ENCODE data around the gene ATP7A.

ATP7A gene

GRCh38 chrX:77945910-77946545, 35.5 kb downstream of the ATP7A start:
- no peak for DNase-seq

- DNase-seq = no peak
Observed at GRCh38 chrX:77946571-77946970, 36.1 kb downstream of the ATP7A start.

GRCh38 chrX:77949840-77950239, 39.3 kb downstream of the ATP7A start:
- DNase-seq = no peak

- DNase-seq = no peak
Observed at GRCh38 chrX:77952173-77952572, 41.7 kb downstream of the ATP7A start.

- DNase-seq = no peak
Observed at GRCh38 chrX:77953302-77953701, 42.8 kb downstream of the ATP7A start.

GRCh38 chrX:77953708-77954107, 43.2 kb downstream of the ATP7A start:
- DNase-seq = no peak

GRCh38 chrX:77960567-77960966, 50.1 kb downstream of the ATP7A start:
- DNase-seq = peak; percentile 25

GRCh38 chrX:77961063-77961462, 50.6 kb downstream of the ATP7A start:
- DNase-seq = peak; percentile 8

GRCh38 chrX:77962068-77962902, 51.8 kb downstream of the ATP7A start:
- DNase-seq = peak; percentile 30

- no peak for DNase-seq
Observed at GRCh38 chrX:77966361-77966760, 55.9 kb downstream of the ATP7A start.

- DNase-seq = no peak
Observed at GRCh38 chrX:77967631-77968030, 57.1 kb downstream of the ATP7A start.

GRCh38 chrX:77969538-77969937, 59.0 kb downstream of the ATP7A start, which contains the start of gene PGAM4:
Gene PGAM4 (minus strand): TSS chrX:77969638. CDS start chrX:77969638, 0 bp downstream.
- no peak for DNase-seq

- DNase-seq = no peak
Observed at GRCh38 chrX:77975755-77976154, 65.3 kb downstream of the ATP7A start.

- DNase-seq = no peak
Observed at GRCh38 chrX:77977095-77977494, 66.6 kb downstream of the ATP7A start.

- no peak for DNase-seq
Observed at GRCh38 chrX:77977518-77977917, 67.0 kb downstream of the ATP7A start.

GRCh38 chrX:77979870-77980269, 69.4 kb downstream of the ATP7A start:
- no peak for DNase-seq

GRCh38 chrX:78011846-78012245, 101.4 kb downstream of the ATP7A start:
- no peak for DNase-seq

GRCh38 chrX:78019586-78020483, 109.3 kb downstream of the ATP7A start:
- DNase-seq = no peak

- DNase-seq = peak; percentile 45
Observed at GRCh38 chrX:78024349-78025059, 114.0 kb downstream of the ATP7A start.

GRCh38 chrX:78027798-78028197, 117.3 kb downstream of the ATP7A start:
- DNase-seq = no peak

GRCh38 chrX:78029663-78030062, 119.2 kb downstream of the ATP7A start:
- peak; percentile 11 for DNase-seq

- no peak for DNase-seq
Observed at GRCh38 chrX:78035061-78035460, 124.6 kb downstream of the ATP7A start.

- no peak for DNase-seq
Observed at GRCh38 chrX:78037881-78038280, 127.4 kb downstream of the ATP7A start.

Measured in activated CD4-positive, alpha-beta T cell treated with anti-CD3 and anti-CD28 coated beads, Interleukin-10, Interleukin-2, amounts not matched to agents 100 ng/mL and 50 ng/mL, durations not matched to agents 16 hours and 8 hours (primary cell).